ENCODE results near the gene KCTD16.

KCTD16 gene

GRCh38 chr5:144254552-144254951 lies 83.9 kb downstream of the KCTD16 start:
- H3K4me1 ChIP-seq (ENCODE audit: control insufficient read depth, insufficient read depth, low read length): no peaks in the 10 kb centered on the region
- ChIA-PET POLR2A (no interaction called here), CTCF (no interaction called here)
- H3K4me3 ChIP-seq (ENCODE audit: low read depth, low read length): no peak overlapping the region
- H3K9me3 ChIP-seq (ENCODE audit: control insufficient read depth, insufficient read depth, low read depth, low read length): no peaks in the 10 kb centered on the region
- H3K36me3 ChIP-seq (ENCODE audit: control insufficient read depth in 2 of 2, insufficient read depth in 1 of 2, low read length in 2 of 2): no peaks in the 10 kb centered on the region
- H3K27ac ChIP-seq (ENCODE audit: extremely low read depth, low read depth, low read length): no peak overlapping the region
- TF ChIP-seq KLF7 (tag by site-specific recombination; IDR thresholded peaks at IDR 0.05; ENCODE audit: borderline replicate concordance): no peak
- TF ChIP-seq ZBTB1 (tag by site-specific recombination; IDR thresholded peaks at IDR 0.05): no peak
- no peak for TF ChIP-seq ZNF248 (tag by site-specific recombination; IDR thresholded peaks at IDR 0.05)
- no peak for TF ChIP-seq ZNF112 (tag by site-specific recombination; IDR thresholded peaks at IDR 0.05)
- no peak for TF ChIP-seq ZNF561 (tag by site-specific recombination; IDR thresholded peaks at IDR 0.05; ENCODE audit: borderline replicate concordance)
- no peak for TF ChIP-seq ZNF169 (tag by site-specific recombination; IDR thresholded peaks at IDR 0.05)

DNA sequence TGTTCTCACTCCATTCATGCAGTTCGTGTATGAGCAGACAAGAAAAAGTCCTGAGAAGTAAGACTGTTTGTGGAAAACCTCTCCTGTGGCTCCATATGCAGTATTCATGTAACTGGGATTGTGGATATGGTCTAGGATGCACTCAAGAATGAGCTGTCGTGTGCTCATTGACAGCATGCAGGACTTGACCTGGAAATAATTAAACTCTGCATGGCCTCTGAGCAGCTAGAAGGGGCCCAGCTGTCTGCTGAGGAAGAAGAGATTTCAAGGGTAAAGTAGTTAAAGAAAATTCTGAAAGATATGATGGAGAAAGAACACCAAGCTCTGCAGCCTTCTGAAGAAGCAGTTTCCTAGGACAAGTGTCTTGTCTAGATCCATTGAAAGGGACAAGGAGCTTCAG lies 89.4 kb downstream of the KCTD16 start:
- no peaks in the 10 kb centered on the region for H3K9me3 ChIP-seq (ENCODE audit: control insufficient read depth, insufficient read depth, low read depth, low read length)
- H3K36me3 ChIP-seq (ENCODE audit: control insufficient read depth in 2 of 2, insufficient read depth in 1 of 2, low read length in 2 of 2): no peaks in the 10 kb centered on the region
- H3K4me3 ChIP-seq (ENCODE audit: low read depth, low read length): no peak overlapping the region
- ChIA-PET POLR2A (no interaction called here), CTCF (interaction anchor here (0.6 kb wide), 1 partner anchor 975 kb away, joined by 3 read pairs; no protein-coding TSS in a partner anchor)
- no peak for TF ChIP-seq ZNF501 (tag by site-specific recombination; IDR thresholded peaks at IDR 0.05)
- TF ChIP-seq ZNF423 (tag by site-specific recombination; IDR thresholded peaks at IDR 0.05): no peak
- TF ChIP-seq ZNF791 (tag by site-specific recombination; IDR thresholded peaks at IDR 0.05): no peak
- no peak for TF ChIP-seq ZNF768 (tag by site-specific recombination; IDR thresholded peaks at IDR 0.05)
- TF ChIP-seq, protein P1, sequence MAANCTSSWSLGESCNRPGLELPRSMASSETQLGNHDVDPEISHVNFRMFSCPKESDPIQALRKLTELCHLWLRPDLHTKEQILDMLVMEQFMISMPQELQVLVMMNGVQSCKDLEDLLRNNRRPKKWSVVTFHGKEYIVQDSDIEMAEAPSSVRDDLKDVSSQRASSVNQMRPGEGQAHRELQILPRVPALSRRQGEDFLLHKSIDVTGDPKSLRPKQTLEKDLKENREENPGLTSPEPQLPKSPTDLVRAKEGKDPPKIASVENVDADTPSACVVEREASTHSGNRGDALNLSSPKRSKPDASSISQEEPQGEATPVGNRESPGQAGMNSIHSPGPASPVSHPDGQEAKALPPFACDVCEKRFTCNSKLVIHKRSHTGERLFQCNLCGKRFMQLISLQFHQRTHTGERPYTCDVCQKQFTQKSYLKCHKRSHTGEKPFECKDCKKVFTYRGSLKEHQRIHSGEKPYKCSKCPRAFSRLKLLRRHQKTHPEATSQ (tag by site-specific recombination; IDR thresholded peaks at IDR 0.05): no peak
- no peak for TF ChIP-seq ZNF391 (tag by site-specific recombination; IDR thresholded peaks at IDR 0.05; ENCODE audit: borderline replicate concordance, low read depth)
- TF ChIP-seq ZNF302 (tag by site-specific recombination; IDR thresholded peaks at IDR 0.05; ENCODE audit: low read depth): no peak
- no peak for TF ChIP-seq ZNF654 (tag by site-specific recombination; IDR thresholded peaks at IDR 0.05; ENCODE audit: low read depth)
- no peak for TF ChIP-seq ZNF624 (tag by site-specific recombination; IDR thresholded peaks at IDR 0.05)
- TF ChIP-seq KLF10 (tag by site-specific recombination; IDR thresholded peaks at IDR 0.05): no peak
- TF ChIP-seq ZNF211 (tag by site-specific recombination; IDR thresholded peaks at IDR 0.05; ENCODE audit: low read depth): no peak
- no peak overlapping the region for H3K27ac ChIP-seq (ENCODE audit: extremely low read depth, low read depth, low read length)
- no peaks in the 10 kb centered on the region for H3K4me1 ChIP-seq (ENCODE audit: control insufficient read depth, insufficient read depth, low read length)

GRCh38 chr5:144265643-144266247 lies 95.1 kb downstream of the KCTD16 start:
- POLR2A ChIA-PET: no interaction called here
- H3K36me3 ChIP-seq (ENCODE audit: control insufficient read depth in 2 of 2, insufficient read depth in 1 of 2, low read length in 2 of 2): no peaks in the 10 kb centered on the region
- no peak overlapping the region for H3K4me3 ChIP-seq (ENCODE audit: low read depth, low read length)
- CTCF ChIA-PET: no interaction called here
- no peaks in the 10 kb centered on the region for H3K4me1 ChIP-seq (ENCODE audit: control insufficient read depth, insufficient read depth, low read length)
- H3K9me3 ChIP-seq (ENCODE audit: control insufficient read depth, insufficient read depth, low read depth, low read length): no peaks in the 10 kb centered on the region
- H3K27ac ChIP-seq (ENCODE audit: extremely low read depth, low read depth, low read length): no peak overlapping the region
- TF ChIP-seq GLIS1 (tag by site-specific recombination; IDR thresholded peaks at IDR 0.05): no peak
- no peak for TF ChIP-seq ZNF426 (tag by site-specific recombination; IDR thresholded peaks at IDR 0.05)
- TF ChIP-seq, protein P2, sequence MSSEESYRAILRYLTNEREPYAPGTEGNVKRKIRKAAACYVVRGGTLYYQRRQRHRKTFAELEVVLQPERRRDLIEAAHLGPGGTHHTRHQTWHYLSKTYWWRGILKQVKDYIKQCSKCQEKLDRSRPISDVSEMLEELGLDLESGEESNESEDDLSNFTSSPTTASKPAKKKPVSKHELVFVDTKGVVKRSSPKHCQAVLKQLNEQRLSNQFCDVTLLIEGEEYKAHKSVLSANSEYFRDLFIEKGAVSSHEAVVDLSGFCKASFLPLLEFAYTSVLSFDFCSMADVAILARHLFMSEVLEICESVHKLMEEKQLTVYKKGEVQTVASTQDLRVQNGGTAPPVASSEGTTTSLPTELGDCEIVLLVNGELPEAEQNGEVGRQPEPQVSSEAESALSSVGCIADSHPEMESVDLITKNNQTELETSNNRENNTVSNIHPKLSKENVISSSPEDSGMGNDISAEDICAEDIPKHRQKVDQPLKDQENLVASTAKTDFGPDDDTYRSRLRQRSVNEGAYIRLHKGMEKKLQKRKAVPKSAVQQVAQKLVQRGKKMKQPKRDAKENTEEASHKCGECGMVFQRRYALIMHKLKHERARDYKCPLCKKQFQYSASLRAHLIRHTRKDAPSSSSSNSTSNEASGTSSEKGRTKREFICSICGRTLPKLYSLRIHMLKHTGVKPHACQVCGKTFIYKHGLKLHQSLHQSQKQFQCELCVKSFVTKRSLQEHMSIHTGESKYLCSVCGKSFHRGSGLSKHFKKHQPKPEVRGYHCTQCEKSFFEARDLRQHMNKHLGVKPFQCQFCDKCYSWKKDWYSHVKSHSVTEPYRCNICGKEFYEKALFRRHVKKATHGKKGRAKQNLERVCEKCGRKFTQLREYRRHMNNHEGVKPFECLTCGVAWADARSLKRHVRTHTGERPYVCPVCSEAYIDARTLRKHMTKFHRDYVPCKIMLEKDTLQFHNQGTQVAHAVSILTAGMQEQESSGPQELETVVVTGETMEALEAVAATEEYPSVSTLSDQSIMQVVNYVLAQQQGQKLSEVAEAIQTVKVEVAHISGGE (tag by site-specific recombination; conservative IDR thresholded peaks at IDR 0.05; ENCODE audit: low read depth): no peak
- no peak for TF ChIP-seq ZNF548 (tag by site-specific recombination; IDR thresholded peaks at IDR 0.05)
